AG20443 (cell line): ENCODE data around the gene SUPT5H.
A peak's percentile ranks its signal among the peaks of the same experiment; 100 is the strongest.

Experiments
- DNase-seq: peaks from one replicate; pipeline ENCODE4 v3.0.0; 2012; ENCODE audit warnings: low spot score, mixed read lengths

SUPT5H gene

DNA sequence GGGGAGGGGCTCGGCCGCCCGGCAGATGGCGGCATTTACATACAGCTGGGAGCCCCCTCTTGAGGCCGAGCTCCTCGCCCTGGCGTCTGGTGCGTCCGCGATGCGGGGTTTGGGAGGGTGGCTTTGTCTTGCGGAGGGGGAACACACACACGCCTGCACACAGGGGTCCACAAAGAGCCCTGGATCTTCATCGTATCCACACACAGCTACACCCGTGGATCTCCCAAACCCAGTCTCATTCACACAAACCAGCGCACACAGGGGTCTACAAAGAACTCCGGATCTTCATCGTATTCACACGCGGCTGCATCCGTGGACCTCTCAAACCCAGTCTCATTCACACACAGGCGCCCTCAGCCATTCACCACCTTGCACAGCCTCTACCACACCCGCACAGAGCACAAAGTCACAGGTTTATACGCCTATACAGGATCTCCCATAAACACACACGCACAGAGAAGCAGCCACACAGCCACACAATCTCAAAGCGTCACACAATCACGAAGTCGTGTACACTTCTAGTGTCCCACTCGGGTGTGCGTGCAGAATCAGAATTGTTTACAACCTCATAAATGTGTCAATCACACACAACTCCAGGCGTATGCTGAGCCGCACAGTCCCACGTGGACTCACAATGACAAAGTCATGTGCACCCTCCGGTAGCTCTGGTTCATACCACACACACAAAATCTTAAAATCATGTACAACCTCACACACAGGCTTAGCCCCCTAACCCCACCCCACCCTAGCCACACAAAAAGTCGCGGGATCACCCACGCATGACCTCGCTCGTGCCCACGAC, 52.8 kb downstream of the SUPT5H start:
- peak; percentile 40 for DNase-seq

DNA sequence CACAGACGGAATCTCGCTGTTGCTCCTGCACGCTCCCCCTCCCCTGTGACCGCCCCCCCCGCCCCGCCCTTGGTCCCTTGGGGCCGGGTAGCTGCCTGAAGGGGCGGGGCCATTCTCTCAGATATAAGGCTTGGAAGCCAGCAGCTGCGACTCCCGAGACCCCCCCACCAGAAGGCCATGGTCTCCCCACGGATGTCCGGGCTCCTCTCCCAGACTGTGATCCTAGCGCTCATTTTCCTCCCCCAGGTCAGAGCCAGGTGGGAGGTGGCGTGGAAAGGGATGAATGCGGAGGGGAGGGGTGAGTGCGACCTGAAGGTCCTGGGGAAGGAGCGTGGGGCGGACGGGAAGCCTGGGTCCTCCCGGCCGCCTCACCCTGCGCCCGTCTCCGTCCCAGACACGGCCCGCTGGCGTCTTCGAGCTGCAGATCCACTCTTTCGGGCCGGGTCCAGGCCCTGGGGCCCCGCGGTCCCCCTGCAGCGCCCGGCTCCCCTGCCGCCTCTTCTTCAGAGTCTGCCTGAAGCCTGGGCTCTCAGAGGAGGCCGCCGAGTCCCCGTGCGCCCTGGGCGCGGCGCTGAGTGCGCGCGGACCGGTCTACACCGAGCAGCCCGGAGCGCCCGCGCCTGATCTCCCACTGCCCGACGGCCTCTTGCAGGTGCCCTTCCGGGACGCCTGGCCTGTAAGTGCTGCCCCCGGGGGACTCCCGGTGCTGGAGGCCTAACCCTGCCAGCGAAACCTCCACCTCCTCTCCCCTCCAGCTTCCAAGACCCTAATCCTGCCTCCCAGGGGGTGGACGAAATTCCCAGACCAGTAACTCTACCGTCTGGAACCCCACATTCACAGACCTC, 53.6 kb downstream of the SUPT5H start, which contains the start of gene DLL3:
Gene DLL3, plus strand, starts transcription at position 150 of the 845 bp plus-strand sequence. Its CDS starts 28 bp downstream, at position 178.
- DNase-seq = no peak

DNA sequence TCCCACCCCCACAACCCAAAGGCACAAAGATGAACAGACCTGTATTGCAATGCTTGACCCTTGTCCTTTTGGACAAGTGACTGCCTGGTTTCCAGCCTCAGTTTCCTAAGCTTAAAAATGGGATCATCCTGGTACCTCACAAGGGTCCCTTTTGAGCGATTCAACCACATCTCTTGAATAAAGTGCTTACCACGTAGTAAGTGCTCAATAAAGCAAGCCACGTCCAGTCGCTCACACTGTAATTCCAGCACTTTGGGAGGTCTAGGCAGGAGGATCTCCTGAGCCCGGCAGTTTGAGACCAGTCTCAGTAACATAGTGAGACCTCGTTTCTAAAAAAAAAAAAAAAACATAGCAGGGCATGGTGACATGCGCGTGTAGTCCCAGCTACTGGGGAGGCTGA, 54.5 kb downstream of the SUPT5H start:
- DNase-seq = no peak

DNA sequence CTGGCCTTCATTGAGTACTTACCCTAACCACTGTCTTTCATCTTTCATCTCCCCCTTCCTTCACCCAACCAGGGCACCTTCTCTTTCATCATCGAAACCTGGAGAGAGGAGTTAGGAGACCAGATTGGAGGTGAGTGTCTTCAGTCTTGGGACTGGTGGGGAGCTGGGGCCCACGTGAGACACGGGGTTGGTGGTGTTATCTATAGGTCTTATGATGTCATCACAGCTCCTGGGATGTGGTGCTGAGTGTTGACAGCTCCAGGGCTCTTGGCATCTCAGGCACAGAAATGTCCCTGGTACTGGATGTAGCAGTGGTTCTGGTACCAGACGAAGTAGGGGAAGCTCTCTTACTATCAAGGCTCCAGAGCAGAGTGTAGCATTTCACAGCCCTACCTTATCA, 55.2 kb downstream of the SUPT5H start:
- no peak for DNase-seq

DNA sequence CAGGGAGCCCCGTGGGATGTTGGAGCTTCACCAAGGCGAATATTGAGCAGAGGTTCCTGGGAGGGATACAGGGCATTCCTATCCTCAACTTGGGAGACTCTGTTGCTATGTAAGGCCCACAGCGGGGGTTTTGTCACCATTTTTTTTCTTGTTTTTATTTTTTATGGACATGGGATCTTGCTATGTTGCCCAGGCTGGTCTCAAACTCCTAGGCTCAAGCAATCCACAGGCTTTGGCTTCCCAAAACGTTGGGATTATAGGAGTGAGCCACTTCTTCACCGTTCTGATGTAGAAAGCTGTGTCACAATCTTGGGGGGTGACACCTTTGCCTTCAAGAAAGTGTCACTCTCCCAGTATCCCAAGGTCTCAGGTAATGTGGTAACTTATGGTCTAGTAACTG, 56.0 kb downstream of the SUPT5H start:
- DNase-seq = no peak

DNA sequence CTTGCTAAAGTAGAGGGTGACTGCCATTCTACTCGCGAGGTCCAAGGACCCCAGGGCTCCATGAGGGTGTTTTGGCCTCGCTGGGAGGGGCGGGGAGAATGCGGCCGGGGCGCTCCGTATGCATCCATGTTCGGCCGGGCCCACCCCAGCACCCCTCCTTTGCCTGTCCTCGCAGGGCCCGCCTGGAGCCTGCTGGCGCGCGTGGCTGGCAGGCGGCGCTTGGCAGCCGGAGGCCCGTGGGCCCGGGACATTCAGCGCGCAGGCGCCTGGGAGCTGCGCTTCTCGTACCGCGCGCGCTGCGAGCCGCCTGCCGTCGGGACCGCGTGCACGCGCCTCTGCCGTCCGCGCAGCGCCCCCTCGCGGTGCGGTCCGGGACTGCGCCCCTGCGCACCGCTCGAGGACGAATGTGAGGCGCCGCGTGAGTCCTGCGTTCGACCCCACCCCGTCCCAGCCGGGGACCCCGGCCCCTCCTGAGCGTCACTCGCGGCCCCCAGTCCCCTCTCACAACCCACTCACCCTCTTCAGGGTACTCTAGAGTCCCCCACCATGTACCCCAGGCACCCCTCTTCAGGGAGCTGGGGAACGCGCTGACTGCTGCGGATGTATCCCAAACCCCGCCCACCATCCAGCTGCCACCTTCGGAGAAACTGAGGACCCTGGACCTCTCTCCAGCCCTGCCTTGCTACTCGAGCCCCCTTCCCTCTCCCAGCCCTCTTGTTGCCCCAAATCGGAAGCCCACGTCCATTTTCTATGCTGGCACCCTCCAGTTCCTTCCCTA, 57.4 kb downstream of the SUPT5H start:
- DNase-seq = peak; percentile 95

DNA sequence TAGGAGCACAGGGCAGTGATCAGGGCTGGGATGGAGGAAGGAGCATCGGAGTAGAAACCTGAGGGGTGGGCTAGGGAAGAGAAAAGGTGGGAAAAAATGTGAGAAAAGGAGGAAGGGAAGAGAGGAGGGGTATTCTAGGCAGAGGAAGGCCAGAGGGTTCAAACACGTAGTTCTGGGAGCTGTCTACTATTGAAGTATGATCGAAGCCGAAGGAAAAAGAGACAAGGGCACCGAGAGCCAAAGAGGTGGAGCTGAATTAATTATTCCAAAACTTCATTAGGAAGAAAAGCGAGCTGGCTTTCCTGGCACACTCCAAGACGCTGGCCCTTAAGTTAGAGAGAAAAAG, 61.2 kb downstream of the SUPT5H start:
- DNase-seq = no peak

DNA sequence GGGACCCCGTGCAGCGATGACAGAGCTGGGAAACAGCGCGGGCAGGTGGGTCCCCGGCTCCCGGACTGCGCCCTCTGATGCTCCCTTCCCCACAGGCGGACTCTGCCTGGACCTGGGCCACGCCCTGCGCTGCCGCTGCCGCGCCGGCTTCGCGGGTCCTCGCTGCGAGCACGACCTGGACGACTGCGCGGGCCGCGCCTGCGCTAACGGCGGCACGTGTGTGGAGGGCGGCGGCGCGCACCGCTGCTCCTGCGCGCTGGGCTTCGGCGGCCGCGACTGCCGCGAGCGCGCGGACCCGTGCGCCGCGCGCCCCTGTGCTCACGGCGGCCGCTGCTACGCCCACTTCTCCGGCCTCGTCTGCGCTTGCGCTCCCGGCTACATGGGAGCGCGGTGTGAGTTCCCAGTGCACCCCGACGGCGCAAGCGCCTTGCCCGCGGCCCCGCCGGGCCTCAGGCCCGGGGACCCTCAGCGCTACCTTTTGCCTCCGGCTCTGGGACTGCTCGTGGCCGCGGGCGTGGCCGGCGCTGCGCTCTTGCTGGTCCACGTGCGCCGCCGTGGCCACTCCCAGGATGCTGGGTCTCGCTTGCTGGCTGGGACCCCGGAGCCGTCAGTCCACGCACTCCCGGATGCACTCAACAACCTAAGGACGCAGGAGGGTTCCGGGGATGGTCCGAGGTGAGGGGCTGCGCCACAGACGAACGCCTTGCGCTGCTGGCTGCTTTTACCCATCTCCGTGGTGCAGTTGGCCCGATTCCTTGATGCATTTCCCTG, 61.7 kb downstream of the SUPT5H start:
- DNase-seq = peak; percentile 88

DNA sequence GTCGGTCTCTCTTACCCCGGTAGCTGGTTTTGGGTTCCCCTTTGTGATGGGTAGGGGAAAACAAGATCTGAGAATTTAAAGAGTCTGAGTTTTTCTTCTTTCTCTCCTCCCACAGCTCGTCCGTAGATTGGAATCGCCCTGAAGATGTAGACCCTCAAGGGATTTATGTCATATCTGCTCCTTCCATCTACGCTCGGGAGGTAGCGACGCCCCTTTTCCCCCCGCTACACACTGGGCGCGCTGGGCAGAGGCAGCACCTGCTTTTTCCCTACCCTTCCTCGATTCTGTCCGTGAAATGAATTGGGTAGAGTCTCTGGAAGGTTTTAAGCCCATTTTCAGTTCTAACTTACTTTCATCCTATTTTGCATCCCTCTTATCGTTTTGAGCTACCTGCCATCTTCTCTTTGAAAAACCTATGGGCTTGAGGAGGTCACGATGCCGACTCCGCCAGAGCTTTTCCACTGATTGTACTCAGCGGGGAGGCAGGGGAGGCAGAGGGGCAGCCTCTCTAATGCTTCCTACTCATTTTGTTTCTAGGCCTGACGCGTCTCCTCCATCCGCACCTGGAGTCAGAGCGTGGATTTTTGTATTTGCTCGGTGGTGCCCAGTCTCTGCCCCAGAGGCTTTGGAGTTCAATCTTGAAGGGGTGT, 62.5 kb downstream of the SUPT5H start:
- DNase-seq = no peak

DNA sequence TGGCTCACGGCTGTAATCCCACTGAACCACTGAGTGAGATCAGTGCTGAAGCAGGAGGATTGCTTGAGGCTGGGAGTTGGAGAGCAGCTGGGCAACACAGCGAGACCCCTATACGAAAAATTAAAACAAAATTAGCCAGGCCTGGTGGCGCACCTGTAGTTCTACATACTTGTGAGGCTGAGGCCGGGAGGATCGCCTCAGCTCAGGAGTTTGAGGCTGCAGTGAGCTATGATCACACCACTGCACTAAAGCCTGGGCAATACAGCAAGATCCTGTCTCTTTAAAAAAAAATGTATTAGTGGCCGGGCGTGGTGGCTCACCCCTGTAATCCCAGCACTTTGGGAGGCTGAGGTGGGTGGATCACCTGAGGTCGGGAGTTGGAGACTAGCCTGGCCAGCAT, 63.2 kb downstream of the SUPT5H start:
- DNase-seq = no peak

DNA sequence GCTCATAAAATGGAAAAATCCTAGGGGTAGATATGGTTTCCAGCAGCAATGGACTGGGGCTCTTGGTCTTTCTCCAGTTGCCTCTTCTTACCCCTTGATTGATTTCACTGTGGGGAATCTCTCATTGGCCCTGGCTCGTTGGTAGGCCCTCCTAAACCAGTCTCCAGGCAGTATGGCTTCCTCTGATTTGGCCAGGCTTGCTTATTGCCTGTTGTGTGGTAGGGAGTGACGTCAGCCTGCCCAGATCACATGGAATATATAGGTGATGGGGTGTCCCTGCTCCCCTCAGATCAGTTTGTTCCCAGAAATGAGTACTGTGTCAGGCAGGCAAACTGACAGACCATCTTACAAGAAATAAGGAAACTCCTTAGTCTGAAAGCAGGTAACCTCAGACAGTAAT, 63.9 kb downstream of the SUPT5H start:
- no peak for DNase-seq

DNA sequence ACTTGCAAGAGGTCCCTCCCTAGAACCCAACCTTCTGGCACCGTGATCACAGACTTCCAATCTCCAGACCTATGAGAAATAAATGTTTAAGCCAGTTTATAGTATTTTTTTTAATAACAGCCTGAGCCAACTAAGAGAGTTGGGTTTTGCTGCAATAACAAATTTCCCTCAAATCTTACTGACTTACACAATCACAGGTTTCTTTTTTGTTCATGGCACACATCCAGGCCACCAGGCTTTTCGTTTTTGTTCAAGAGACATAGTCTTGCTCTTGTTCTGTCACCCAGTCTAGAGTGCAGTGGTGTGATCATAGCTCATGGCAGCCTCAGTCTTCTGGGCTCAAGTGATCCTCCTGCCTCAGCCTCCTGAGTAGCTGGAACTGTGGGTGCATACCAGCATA, 67.6 kb downstream of the SUPT5H start:
- no peak for DNase-seq

DNA sequence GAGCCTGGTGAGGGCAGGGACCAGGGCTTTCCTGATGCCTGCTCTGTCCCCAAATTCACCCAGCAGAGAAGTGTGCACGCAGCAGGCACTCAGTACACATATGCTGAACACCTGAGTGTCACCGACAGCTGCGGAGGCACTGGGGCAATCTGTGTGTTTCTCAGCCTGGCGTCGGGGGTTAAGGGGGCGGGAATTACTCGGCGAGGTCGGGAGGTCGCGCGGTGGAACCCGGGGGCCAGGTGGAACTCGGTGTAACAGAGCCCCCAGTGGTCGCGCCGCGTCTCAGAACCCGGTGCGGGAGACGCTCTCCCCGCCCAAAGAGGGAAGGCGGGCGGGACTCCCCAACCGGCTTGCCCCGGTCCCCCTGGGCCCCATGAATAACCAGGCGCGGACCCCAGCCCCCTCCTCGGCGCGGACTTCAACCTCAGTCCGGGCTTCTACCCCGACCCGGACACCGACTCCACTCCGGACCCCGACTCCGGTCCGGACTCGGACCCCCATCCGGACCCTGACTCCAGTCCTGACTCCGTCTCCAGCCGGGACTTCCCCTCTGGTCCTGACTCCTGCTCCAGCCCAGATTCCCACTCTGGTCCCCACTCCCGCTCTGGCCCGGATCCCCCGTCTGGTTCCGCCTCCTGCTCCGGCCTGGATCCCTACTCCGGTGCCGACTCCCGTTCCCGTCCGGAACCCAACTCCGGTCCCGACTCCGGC, 69.6 kb downstream of the SUPT5H start, which contains the start of gene SELENOV:
Gene SELENOV, plus strand, starts transcription at position 300 of the 711 bp plus-strand sequence. Its CDS starts 74 bp downstream, at position 374.
- peak; percentile 37 for DNase-seq

DNA sequence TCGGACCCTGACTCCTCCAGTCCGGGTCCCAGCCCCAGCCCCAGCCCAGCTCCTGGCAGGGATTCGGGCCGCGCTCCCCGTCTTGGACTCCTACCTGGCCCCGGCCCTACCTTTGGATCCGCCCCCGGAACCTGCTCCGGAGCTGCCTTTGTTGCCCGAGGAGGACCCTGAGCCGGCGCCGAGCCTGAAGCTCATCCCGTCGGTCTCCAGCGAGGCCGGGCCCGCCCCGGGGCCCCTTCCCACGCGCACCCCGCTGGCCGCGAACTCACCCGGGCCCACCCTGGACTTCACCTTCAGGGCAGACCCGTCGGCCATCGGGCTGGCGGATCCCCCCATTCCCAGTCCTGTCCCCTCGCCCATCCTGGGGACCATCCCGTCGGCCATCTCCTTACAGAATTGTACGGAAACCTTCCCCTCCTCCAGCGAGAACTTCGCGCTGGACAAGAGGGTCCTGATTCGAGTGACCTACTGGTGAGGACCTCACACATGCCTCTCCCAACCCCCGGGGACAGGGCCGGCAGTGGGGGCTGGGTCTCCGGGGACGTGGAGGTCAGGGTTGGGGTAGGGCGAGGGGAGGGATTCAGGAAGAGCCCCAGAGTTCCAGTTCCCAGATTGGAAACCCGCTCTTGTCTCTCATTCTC, 70.3 kb downstream of the SUPT5H start:
- DNase-seq = no peak

DNA sequence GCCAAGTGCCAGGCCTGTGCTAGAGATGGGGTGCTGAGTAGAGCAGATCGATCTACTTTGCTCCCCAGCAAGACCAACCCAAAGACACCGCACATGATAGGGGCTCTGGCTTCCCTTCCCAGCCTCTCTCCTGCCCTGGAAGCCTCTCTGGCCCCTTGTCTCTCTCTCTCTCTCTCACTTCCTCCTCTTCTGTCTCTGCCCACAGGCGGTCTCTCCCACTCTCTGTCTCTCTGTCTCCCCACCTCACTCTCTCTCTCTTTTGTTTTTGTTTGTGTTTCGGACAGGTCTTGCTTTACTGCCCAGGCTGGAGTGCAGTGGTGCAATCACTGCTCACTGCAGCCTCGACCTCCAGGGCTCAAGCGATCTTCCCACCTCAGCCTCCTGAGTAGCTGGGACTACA, 70.9 kb downstream of the SUPT5H start:
- no peak for DNase-seq

DNA sequence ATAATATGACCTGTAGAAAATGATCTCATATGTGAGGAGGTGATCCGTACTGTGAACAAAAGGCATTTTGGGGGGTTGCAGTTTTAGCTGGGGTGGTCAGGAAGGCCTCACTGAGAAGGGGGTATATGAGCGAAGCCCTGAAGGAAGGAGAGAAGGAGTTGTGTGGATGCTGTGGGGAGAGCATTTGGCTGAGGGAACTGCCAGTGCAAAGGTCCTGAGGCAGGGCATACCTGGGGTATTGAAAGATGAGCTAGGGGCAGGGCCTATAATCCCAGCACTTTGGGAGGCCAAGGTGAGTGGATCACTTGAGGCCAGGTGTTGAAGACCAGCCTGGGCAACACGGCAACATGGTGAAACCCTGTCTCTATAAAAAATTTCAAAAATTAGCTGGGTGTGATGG, 72.0 kb downstream of the SUPT5H start:
- no peak for DNase-seq

DNA sequence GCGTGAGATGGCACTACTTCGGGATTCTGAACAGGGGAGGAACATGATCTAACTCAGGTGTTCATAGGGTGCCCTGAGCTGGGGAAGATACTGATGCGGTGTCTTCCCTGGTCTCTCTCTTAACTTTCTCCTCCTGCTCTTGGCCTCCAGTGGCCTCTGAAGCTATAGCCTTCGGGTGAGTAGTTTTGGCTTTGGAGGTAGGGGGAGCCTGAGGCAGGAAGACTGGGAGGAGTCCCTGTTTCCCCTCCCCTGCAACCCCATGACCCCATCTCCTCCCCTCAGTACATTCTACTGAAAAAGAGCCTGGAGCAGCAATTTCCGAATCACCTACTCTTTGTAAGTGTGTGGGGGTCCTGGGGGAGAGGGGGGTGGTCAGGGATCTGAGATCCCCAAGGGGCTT, 73.1 kb downstream of the SUPT5H start:
- no peak for DNase-seq

DNA sequence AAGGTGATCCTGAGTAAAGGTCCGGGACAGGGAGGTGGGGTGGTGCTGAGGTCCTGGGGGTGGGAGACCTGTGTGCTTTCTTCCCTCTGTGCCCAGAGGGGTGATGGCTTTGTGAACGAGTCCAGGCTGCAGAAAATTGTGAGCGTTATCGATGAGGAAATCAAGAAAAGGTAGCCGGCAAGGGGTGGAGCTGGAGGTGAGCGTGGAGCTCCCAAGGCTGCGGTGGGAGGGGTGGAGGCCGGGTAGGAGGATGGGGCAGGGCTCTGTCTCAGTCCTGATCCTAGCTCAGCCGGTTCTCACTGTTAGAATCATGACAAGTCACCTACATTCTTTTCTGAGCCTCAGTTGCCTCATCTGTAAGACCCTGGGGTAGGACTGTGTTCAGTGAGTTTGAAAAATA, 73.6 kb downstream of the SUPT5H start:
- DNase-seq = no peak

DNA sequence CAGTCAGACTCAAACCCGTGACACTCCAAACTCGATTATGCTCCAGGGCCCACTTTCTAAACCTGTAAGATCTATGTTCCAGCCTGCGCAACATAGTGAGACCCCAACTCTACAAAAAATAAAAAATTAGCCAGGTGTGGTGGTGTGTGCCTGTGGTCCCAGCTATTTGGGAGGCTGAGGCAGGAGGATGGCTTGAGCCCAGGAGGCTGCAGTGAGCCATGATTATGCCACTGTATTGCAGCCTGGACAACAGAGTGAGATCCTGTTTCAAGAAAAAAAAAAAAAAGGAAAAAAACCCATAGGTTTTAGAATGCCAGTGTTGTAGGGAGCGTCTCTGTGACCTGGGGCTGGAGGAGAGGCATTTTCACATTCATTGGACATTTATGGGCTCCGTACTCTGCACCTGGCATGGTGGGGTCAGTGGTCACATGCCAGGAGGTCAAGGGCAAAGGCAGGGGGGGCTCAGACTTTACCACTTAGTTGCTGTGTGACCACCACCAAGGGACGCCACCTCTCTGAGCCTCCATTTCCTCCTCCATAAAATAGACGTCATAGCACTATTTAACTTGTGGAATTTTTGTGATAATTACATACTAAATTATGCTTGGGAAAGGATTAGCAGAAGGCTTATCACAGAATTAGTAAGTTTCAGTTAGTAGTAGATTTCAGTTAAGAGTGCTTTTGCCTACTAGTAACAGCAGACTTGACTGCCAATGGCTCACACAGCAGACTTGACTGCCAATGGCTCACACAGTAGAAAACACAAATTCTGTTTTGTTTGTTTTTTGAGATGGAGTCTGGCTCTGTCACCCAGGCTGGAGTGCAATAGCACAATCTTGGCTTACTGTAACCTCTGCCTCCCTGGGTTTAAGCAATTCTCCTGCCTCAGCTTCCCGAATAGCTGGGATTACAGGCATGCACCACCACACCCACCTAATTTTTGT, 75.4 kb downstream of the SUPT5H start:
- no peak for DNase-seq
